HAP-1 (cell line): ENCODE results near the gene YEATS2.

ENCODE experiments used
- DNase-seq, 2 experiments: peaks; one replicate each; pipeline ENCODE4 v3.0.0-alpha.2; 2016 to 2020; ENCODE audit warnings: low spot score in 2 of 2
- H3K27me3 ChIP-seq: fragments of 250-450 bp; sonication (Bioruptor Pico); 2 replicates; pipeline ENCODE4 v1.5.1; 2020; ENCODE audit warnings: low read depth, mild to moderate bottlenecking, moderate library complexity
- H3K36me3 ChIP-seq: fragments of 250-450 bp; sonication (Bioruptor Pico); replicated peaks from 2 replicates; pipeline ENCODE4 v1.5.1; 2020; ENCODE audit warnings: mild to moderate bottlenecking
- H3K4me1 ChIP-seq: fragments of 250-450 bp; sonication (Bioruptor Pico); 2 replicates; pipeline ENCODE4 v1.5.1; 2020; ENCODE audit warnings: mild to moderate bottlenecking
- H3K4me3 ChIP-seq: fragments of 250-450 bp; sonication (Bioruptor Pico); 2 replicates; pipeline ENCODE4 v1.5.1; 2020; ENCODE audit warnings: mild to moderate bottlenecking, moderate library complexity
- H3K9me3 ChIP-seq: fragments of 250-450 bp; sonication (Bioruptor Pico); 2 replicates; pipeline ENCODE4 v1.5.1; 2020; ENCODE audit warnings: mild to moderate bottlenecking, moderate library complexity
- in situ Hi-C: fragments of 300-500 bp; cut with MboI; formaldehyde crosslinking; loops from 3 replicates; pipeline ENCODE4 v1.14.3; 2020; ENCODE audit warnings: low sequenced_read_pairs, inconsistent platforms, mixed read lengths

YEATS2 gene

GRCh38 chr3:183827809-183828537 lies 130.4 kb downstream of the YEATS2 start:
- Histone ChIP-seq H3K4me1 (peaks cover 8% of the 10 kb centered on the region), H3K4me3 (no peak overlapping the region), H3K9me3 (no peaks in the 10 kb centered on the region), H3K36me3 (peaks cover 20% of the 10 kb centered on the region), H3K27me3 (no peaks in the 10 kb centered on the region)
- DNase-seq = no peak
- in situ Hi-C loops = no loop called here

- H3K4me1 ChIP-seq = peaks cover 8% of the 10 kb centered on the region
- H3K36me3 ChIP-seq = peaks cover 25% of the 10 kb centered on the region
- no peaks in the 10 kb centered on the region for H3K27me3 ChIP-seq
- no peak overlapping the region for H3K4me3 ChIP-seq
- DNase-seq = no peak
- in situ Hi-C loops = no loop called here
- no peaks in the 10 kb centered on the region for H3K9me3 ChIP-seq
Observed at GRCh38 chr3:183828538-183828870, 130.9 kb downstream of the YEATS2 start.

GRCh38 chr3:183829466-183829865 lies 131.9 kb downstream of the YEATS2 start:
- in situ Hi-C loops = no loop called here
- no peak for DNase-seq
- Histone ChIP-seq H3K4me3 (no peak overlapping the region), H3K36me3 (peaks cover 29% of the 10 kb centered on the region), H3K9me3 (no peaks in the 10 kb centered on the region), H3K27me3 (no peaks in the 10 kb centered on the region), H3K4me1 (no peaks in the 10 kb centered on the region; the same call in 1 of the 2 replicates)

- peaks cover 29% of the 10 kb centered on the region for H3K36me3 ChIP-seq
- no peak for DNase-seq
- in situ Hi-C loops = no loop called here
- no peaks in the 10 kb centered on the region; the same call in 1 of the 2 replicates for H3K4me1 ChIP-seq
- no peaks in the 10 kb centered on the region for H3K27me3 ChIP-seq
- H3K4me3 ChIP-seq = no peak overlapping the region
- no peaks in the 10 kb centered on the region for H3K9me3 ChIP-seq
Observed at GRCh38 chr3:183830187-183830586, 132.6 kb downstream of the YEATS2 start.

GRCh38 chr3:183833516-183833915 lies 135.9 kb downstream of the YEATS2 start:
- Histone ChIP-seq H3K4me1 (no peaks in the 10 kb centered on the region), H3K36me3 (peaks cover 35% of the 10 kb centered on the region), H3K4me3 (no peak overlapping the region), H3K9me3 (no peaks in the 10 kb centered on the region), H3K27me3 (no peaks in the 10 kb centered on the region)
- DNase-seq = no peak
- in situ Hi-C loops = no loop called here

- no peak for DNase-seq
- no peaks in the 10 kb centered on the region for H3K9me3 ChIP-seq
- H3K4me3 ChIP-seq = no peak overlapping the region
- in situ Hi-C loops = no loop called here
- peaks cover 49% of the 10 kb centered on the region for H3K36me3 ChIP-seq
- H3K27me3 ChIP-seq = no peaks in the 10 kb centered on the region
- H3K4me1 ChIP-seq = no peaks in the 10 kb centered on the region
Observed at GRCh38 chr3:183837390-183837789, 139.8 kb downstream of the YEATS2 start.

GRCh38 chr3:183837894-183838293 lies 140.3 kb downstream of the YEATS2 start:
- Histone ChIP-seq H3K4me1 (no peaks in the 10 kb centered on the region), H3K27me3 (no peaks in the 10 kb centered on the region), H3K9me3 (no peaks in the 10 kb centered on the region), H3K4me3 (no peak overlapping the region), H3K36me3 (peaks cover 46% of the 10 kb centered on the region)
- in situ Hi-C loops = no loop called here
- DNase-seq = no peak

GRCh38 chr3:183839751-183840150 lies 142.2 kb downstream of the YEATS2 start:
- no peak overlapping the region for H3K4me3 ChIP-seq
- H3K27me3 ChIP-seq = no peaks in the 10 kb centered on the region
- peaks cover 51% of the 10 kb centered on the region for H3K36me3 ChIP-seq
- no peak for DNase-seq
- H3K4me1 ChIP-seq = no peaks in the 10 kb centered on the region
- in situ Hi-C loops = no loop called here
- no peaks in the 10 kb centered on the region for H3K9me3 ChIP-seq

- DNase-seq = no peak
- H3K36me3 ChIP-seq = peaks cover 62% of the 10 kb centered on the region
- H3K9me3 ChIP-seq = no peaks in the 10 kb centered on the region
Observed at GRCh38 chr3:183844606-183845005, 147.0 kb downstream of the YEATS2 start.

GRCh38 chr3:183845090-183845489 lies 147.5 kb downstream of the YEATS2 start:
- Histone ChIP-seq H3K36me3 (peaks cover 62% of the 10 kb centered on the region), H3K9me3 (no peaks in the 10 kb centered on the region), H3K4me1 (no peaks in the 10 kb centered on the region), H3K4me3 (no peak overlapping the region), H3K27me3 (no peaks in the 10 kb centered on the region)
- no peak for DNase-seq
- in situ Hi-C loops = no loop called here

More at GRCh38 chr3:183844606-183845005, 147.0 kb downstream of the YEATS2 start:
- Histone ChIP-seq H3K4me3 (no peak overlapping the region), H3K4me1 (no peaks in the 10 kb centered on the region), H3K27me3 (no peaks in the 10 kb centered on the region)
- in situ Hi-C loops = no loop called here

GRCh38 chr3:183845608-183846288 lies 148.2 kb downstream of the YEATS2 start:
- Histone ChIP-seq H3K4me1 (no peaks in the 10 kb centered on the region), H3K9me3 (no peaks in the 10 kb centered on the region), H3K36me3 (peaks cover 66% of the 10 kb centered on the region), H3K27me3 (no peaks in the 10 kb centered on the region), H3K4me3 (no peak overlapping the region)
- in situ Hi-C loops = no loop called here
- no peak for DNase-seq

- H3K36me3 ChIP-seq = peaks cover 42% of the 10 kb centered on the region
- in situ Hi-C loops = no loop called here
Observed at GRCh38 chr3:183854318-183855035, 156.9 kb downstream of the YEATS2 start.

GRCh38 chr3:183857863-183858262 lies 160.3 kb downstream of the YEATS2 start:
- Histone ChIP-seq H3K4me1 (no peaks in the 10 kb centered on the region), H3K4me3 (no peak overlapping the region), H3K27me3 (no peaks in the 10 kb centered on the region), H3K9me3 (no peaks in the 10 kb centered on the region), H3K36me3 (peaks cover 40% of the 10 kb centered on the region)
- DNase-seq = no peak
- in situ Hi-C loops = no loop called here

More at GRCh38 chr3:183854318-183855035, 156.9 kb downstream of the YEATS2 start:
- Histone ChIP-seq H3K4me3 (no peak overlapping the region), H3K4me1 (no peaks in the 10 kb centered on the region), H3K27me3 (no peaks in the 10 kb centered on the region), H3K9me3 (no peaks in the 10 kb centered on the region)
- DNase-seq = no peak
